Measurements from ENCODE around the gene HDAC9. TPM values are rescaled to one million over a fixed set of nuclear protein-coding genes. Genes with fewer than 3 reads are reported as not detected.

Gene HDAC9
- total RNA-seq, 1 experiment from 2014 or later, result 4.3 TPM

DNA sequence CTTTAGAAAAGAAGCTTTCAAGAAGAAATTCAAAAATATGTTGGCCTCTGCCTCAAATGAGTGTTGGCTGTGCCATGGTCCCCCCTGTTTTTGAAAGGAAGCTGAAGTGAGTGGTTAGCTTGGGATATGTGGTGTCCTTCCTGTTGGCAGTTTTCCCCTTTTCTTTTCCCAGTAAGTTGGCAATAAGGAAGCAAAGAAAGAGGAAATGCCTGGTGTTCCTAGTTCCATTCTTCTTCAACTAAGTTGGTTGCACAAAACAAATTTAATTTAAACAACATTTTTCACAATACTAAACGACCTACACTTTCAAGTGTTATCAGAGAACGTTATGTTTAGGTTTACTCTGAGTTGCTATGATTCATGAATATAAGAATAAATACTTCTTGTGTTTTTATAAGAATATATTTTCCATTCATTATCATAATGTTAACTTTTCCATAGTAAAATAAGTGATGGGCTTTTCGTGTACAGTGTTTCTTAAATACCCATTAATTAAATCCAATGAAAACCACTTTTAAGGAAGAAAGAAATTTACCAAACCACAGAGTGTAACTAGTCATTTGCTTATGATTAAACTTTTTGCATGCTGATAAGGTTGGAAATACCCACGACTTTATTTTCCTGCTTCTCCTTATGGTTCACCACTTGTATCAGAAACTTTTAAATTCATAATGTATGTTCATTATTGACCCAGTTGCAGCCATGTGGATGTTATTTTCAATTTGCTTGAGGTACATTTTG, 7.7 kb downstream of the HDAC9 start:
- no peak for DNase-seq (ENCODE audit: low read depth, low spot score)
- H3K4me3 ChIP-seq (replicated peaks in 1 of 2; ENCODE audit: low read depth in 1 of 2, low read length in 2 of 2), result no peak overlapping the region
- no peaks in the 10 kb centered on the region for H3K9me2 ChIP-seq (ENCODE audit: insufficient read depth)
- BruUV-seq (replicated peaks), result no TSS peak
- no peak overlapping the region for H3K4me2 ChIP-seq (ENCODE audit: low read length)
- no peaks in the 10 kb centered on the region for H3K79me2 ChIP-seq (ENCODE audit: insufficient read depth, low read length)
- intact Hi-C loops (cut with micrococcal nuclease), result no loop called here
- CTCF ChIA-PET, result no interaction called here
- RAD21 ChIA-PET (ENCODE audit: low non-redundant PET in 1 of 2, low total read pairs in 2 of 2, uncharacterized antibody in 2 of 2, unreplicated experiment in 2 of 2), result no interaction called here
- peaks cover 0 to 8% of the 10 kb centered on the region in 2 experiments; a peak in 2 of 4 replicates for H3K4me1 ChIP-seq (ENCODE audit: control insufficient read depth in 1 of 2, insufficient read depth in 2 of 2, low read length in 2 of 2)
- no peak for TF ChIP-seq YY1 (IDR thresholded peaks at IDR 0.05; ENCODE audit: extremely low read depth, insufficient replicate concordance, low read depth, low read length)
- TF ChIP-seq TCF7L2 (IDR thresholded peaks at IDR 0.05; ENCODE audit: borderline replicate concordance, extremely low read depth, insufficient read depth, insufficient read length), result no peak
- TF ChIP-seq, protein P1, sequence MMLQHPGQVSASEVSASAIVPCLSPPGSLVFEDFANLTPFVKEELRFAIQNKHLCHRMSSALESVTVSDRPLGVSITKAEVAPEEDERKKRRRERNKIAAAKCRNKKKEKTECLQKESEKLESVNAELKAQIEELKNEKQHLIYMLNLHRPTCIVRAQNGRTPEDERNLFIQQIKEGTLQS (IDR thresholded peaks at IDR 0.05), result no peak
- no peak for TF ChIP-seq EZH2 (IDR thresholded peaks at IDR 0.05)
- TF ChIP-seq RAD21 (IDR thresholded peaks at IDR 0.05; ENCODE audit: low read depth), result no peak
- no peak for TF ChIP-seq EGR1 (IDR thresholded peaks at IDR 0.05; ENCODE audit: low read depth)
- TF ChIP-seq, protein P2, sequence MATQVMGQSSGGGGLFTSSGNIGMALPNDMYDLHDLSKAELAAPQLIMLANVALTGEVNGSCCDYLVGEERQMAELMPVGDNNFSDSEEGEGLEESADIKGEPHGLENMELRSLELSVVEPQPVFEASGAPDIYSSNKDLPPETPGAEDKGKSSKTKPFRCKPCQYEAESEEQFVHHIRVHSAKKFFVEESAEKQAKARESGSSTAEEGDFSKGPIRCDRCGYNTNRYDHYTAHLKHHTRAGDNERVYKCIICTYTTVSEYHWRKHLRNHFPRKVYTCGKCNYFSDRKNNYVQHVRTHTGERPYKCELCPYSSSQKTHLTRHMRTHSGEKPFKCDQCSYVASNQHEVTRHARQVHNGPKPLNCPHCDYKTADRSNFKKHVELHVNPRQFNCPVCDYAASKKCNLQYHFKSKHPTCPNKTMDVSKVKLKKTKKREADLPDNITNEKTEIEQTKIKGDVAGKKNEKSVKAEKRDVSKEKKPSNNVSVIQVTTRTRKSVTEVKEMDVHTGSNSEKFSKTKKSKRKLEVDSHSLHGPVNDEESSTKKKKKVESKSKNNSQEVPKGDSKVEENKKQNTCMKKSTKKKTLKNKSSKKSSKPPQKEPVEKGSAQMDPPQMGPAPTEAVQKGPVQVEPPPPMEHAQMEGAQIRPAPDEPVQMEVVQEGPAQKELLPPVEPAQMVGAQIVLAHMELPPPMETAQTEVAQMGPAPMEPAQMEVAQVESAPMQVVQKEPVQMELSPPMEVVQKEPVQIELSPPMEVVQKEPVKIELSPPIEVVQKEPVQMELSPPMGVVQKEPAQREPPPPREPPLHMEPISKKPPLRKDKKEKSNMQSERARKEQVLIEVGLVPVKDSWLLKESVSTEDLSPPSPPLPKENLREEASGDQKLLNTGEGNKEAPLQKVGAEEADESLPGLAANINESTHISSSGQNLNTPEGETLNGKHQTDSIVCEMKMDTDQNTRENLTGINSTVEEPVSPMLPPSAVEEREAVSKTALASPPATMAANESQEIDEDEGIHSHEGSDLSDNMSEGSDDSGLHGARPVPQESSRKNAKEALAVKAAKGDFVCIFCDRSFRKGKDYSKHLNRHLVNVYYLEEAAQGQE (IDR thresholded peaks at IDR 0.05; ENCODE audit: low read depth), result no peak
- TF ChIP-seq EZH2phosphoT487 (IDR thresholded peaks at IDR 0.05; ENCODE audit: borderline replicate concordance), result no peak
- TF ChIP-seq, protein P3, sequence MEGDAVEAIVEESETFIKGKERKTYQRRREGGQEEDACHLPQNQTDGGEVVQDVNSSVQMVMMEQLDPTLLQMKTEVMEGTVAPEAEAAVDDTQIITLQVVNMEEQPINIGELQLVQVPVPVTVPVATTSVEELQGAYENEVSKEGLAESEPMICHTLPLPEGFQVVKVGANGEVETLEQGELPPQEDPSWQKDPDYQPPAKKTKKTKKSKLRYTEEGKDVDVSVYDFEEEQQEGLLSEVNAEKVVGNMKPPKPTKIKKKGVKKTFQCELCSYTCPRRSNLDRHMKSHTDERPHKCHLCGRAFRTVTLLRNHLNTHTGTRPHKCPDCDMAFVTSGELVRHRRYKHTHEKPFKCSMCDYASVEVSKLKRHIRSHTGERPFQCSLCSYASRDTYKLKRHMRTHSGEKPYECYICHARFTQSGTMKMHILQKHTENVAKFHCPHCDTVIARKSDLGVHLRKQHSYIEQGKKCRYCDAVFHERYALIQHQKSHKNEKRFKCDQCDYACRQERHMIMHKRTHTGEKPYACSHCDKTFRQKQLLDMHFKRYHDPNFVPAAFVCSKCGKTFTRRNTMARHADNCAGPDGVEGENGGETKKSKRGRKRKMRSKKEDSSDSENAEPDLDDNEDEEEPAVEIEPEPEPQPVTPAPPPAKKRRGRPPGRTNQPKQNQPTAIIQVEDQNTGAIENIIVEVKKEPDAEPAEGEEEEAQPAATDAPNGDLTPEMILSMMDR (IDR thresholded peaks at IDR 0.05 in 2 of 3, conservative IDR thresholded peaks at IDR 0.05 in 1 of 3; ENCODE audit: borderline replicate concordance in 1 of 3, insufficient read depth in 1 of 3, low read depth in 2 of 3, low read length in 2 of 3), result no peak
- TF ChIP-seq, protein P4, sequence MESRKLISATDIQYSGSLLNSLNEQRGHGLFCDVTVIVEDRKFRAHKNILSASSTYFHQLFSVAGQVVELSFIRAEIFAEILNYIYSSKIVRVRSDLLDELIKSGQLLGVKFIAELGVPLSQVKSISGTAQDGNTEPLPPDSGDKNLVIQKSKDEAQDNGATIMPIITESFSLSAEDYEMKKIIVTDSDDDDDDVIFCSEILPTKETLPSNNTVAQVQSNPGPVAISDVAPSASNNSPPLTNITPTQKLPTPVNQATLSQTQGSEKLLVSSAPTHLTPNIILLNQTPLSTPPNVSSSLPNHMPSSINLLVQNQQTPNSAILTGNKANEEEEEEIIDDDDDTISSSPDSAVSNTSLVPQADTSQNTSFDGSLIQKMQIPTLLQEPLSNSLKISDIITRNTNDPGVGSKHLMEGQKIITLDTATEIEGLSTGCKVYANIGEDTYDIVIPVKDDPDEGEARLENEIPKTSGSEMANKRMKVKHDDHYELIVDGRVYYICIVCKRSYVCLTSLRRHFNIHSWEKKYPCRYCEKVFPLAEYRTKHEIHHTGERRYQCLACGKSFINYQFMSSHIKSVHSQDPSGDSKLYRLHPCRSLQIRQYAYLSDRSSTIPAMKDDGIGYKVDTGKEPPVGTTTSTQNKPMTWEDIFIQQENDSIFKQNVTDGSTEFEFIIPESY (IDR thresholded peaks at IDR 0.05; ENCODE audit: extremely low read depth, insufficient replicate concordance, low read length), result no peak
- TF ChIP-seq SIN3A (IDR thresholded peaks at IDR 0.05; ENCODE audit: low read depth), result no peak
- no peak for TF ChIP-seq CBX3 (IDR thresholded peaks at IDR 0.05; ENCODE audit: low read depth)
- no peak for TF ChIP-seq POLR2AphosphoS5 (IDR thresholded peaks at IDR 0.05; ENCODE audit: low read depth, low read length)
- no peak for TF ChIP-seq ZNF274 (IDR thresholded peaks at IDR 0.05; ENCODE audit: low read depth, low read length)
- no peak for TF ChIP-seq SRF (IDR thresholded peaks at IDR 0.05; ENCODE audit: low read depth)
- TF ChIP-seq FOSL1 (IDR thresholded peaks at IDR 0.05; ENCODE audit: low read depth), result no peak
- no peak for TF ChIP-seq POLR2A (IDR thresholded peaks at IDR 0.05; ENCODE audit: borderline replicate concordance, extremely low read depth, insufficient read depth, insufficient read length)
- no peak for TF ChIP-seq ELF1 (IDR thresholded peaks at IDR 0.05; ENCODE audit: borderline replicate concordance, low read depth)
- no peak overlapping the region for H3K27ac ChIP-seq (ENCODE audit: low read depth, low read length)
- no peaks in the 10 kb centered on the region for H4K20me1 ChIP-seq (ENCODE audit: insufficient read depth)
- H3K9ac ChIP-seq (ENCODE audit: low read length), result no peak overlapping the region
- H3K9me3 ChIP-seq (ENCODE audit: control insufficient read depth in 1 of 2, insufficient read depth in 1 of 2, low read depth in 1 of 2, low read length in 2 of 2), result no peaks in the 10 kb centered on the region
- ATAC-seq, result no peak
- no peaks in the 10 kb centered on the region for H3K27me3 ChIP-seq (ENCODE audit: insufficient read depth, low read length)
- H3K36me3 ChIP-seq (ENCODE audit: control insufficient read depth in 1 of 2, insufficient read depth in 2 of 2, low read length in 2 of 2), result no peaks in the 10 kb centered on the region
- H2AFZ ChIP-seq (ENCODE audit: low read depth, low read length, poor library complexity, severe bottlenecking), result no peak overlapping the region
- POLR2A ChIA-PET, result no interaction called here
